HEK293T (cell line): ENCODE measurements around the gene FGFR4.

ENCODE experiments used
- CTCF ChIA-PET: fragments of 350-600 bp; formaldehyde crosslinking; extraction: SDS; loops from one replicate; lab custom pipeline; 2021; ENCODE audit warnings: antibody characterized with exemption, inconsistent platforms; lab: Yijun Ruan, JAX
- POLR2A ChIA-PET: fragments of 350-600 bp; formaldehyde crosslinking; extraction: SDS; loops from one replicate; lab custom pipeline; 2020; ENCODE audit warnings: antibody characterized with exemption, inconsistent platforms; lab: Yijun Ruan, JAX
- DNase-seq: peaks from one replicate; pipeline ENCODE4 v3.0.0; 2012; ENCODE audit warnings: mixed read lengths; ENCODE audit errors: extremely low spot score
- ARNT ChIP-seq: fragments of 450-650 bp; IDR thresholded peaks from 2 replicates; pipeline ENCODE4 v1.6.1; 2017; ENCODE audit warnings: mild to moderate bottlenecking
- BHLHE40 ChIP-seq: fragments of 450-650 bp; IDR thresholded peaks from 2 replicates; pipeline ENCODE4 v1.6.1; 2016; ENCODE audit warnings: mild to moderate bottlenecking, moderate library complexity, borderline replicate concordance
- CTBP1 ChIP-seq: fragments of 450-650 bp; IDR thresholded peaks from 2 replicates; pipeline ENCODE4 v1.6.1; 2016; ENCODE audit warnings: borderline replicate concordance
- ELF4 ChIP-seq: fragments of 450-650 bp; IDR thresholded peaks from 2 replicates; pipeline ENCODE4 v1.6.1; 2017; ENCODE audit warnings: antibody characterized with exemption
- FOXA1 ChIP-seq: fragments of 450-650 bp; IDR thresholded peaks from 2 replicates; pipeline ENCODE4 v1.6.1; 2016; ENCODE audit warnings: mild to moderate bottlenecking
- FOXK2 ChIP-seq: fragments of 450-650 bp; IDR thresholded peaks from 2 replicates; pipeline ENCODE4 v1.6.1; 2016; ENCODE audit warnings: mild to moderate bottlenecking
- FOXM1 ChIP-seq: fragments of 450-650 bp; IDR thresholded peaks from 2 replicates; pipeline ENCODE4 v1.6.1; 2017; ENCODE audit warnings: mild to moderate bottlenecking, borderline replicate concordance
- HDGF ChIP-seq: fragments of 450-650 bp; IDR thresholded peaks from 2 replicates; pipeline ENCODE4 v1.6.1; 2017; ENCODE audit warnings: antibody characterized with exemption, borderline replicate concordance
- L3MBTL2 ChIP-seq: fragments of 450-650 bp; conservative IDR thresholded peaks from 2 replicates; pipeline ENCODE4 v1.6.1; 2016; ENCODE audit warnings: mild to moderate bottlenecking
- LEF1 ChIP-seq: fragments of 450-650 bp; IDR thresholded peaks from 2 replicates; pipeline ENCODE4 v1.6.1; 2017; ENCODE audit warnings: mild to moderate bottlenecking, borderline replicate concordance
- NFRKB ChIP-seq: fragments of 450-650 bp; IDR thresholded peaks from 2 replicates; pipeline ENCODE4 v1.6.1; 2016; ENCODE audit warnings: mild to moderate bottlenecking, moderate library complexity
- PKNOX1 ChIP-seq: fragments of 450-650 bp; IDR thresholded peaks from 2 replicates; pipeline ENCODE4 v1.6.1; 2016
- SP1 ChIP-seq: fragments of 450-650 bp; IDR thresholded peaks from 2 replicates; pipeline ENCODE4 v1.6.1; 2017
- SUZ12 ChIP-seq: fragments of 450-650 bp; IDR thresholded peaks from 2 replicates; pipeline ENCODE4 v1.6.1; 2016; ENCODE audit warnings: mild to moderate bottlenecking
- TARDBP ChIP-seq: fragments of 450-650 bp; IDR thresholded peaks from 2 replicates; pipeline ENCODE4 v1.6.1; 2016
- ZNF384 ChIP-seq: fragments of 450-650 bp; IDR thresholded peaks from 2 replicates; pipeline ENCODE4 v1.6.1; 2016

The FGFR4 gene

GRCh38 chr5:177131019-177131320 is 44.3 kb downstream of the FGFR4 start:
- no peak for DNase-seq
- peak; percentile 82 for TF ChIP-seq PKNOX1
- TF ChIP-seq BHLHE40, result no peak
- CTCF ChIA-PET, result no interaction called here
- POLR2A ChIA-PET, result no interaction called here

DNA sequence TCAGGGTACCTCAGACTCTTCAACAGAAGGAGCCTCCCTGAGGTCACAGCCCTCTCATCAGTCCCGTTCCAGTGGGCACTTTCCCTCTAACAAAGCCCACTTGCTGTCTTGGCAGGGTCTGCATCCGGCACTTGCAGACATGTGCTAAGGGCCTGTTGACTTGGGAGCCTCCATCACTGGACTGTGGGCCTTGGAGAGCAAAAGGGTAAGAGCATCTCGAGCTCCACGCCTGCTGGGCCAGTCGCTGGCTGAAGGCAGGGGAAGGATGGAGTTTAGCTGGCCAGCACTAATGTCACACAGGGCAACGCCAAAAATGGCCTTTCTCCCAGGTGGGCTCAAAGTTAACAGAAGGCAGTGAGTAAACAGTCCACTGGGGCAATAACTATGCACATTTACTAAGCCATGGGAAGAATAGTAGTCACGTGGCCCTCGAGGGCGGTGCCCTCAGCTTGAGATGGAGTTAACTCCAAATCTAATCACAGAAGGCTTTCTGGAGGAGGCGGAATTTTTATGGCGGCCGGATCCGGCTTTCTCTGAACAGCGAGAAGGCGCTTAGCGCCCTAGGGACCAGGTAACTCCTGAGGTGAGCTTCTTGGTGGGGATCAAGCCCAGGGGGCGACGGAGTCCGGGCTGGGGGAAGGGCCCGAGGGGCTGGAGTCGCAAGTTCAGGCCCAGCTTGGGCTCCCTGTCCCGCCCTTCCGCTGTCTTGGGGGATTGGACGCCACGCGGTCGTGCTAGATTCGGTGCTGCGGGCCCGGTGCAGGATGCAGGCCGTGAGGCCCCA is 44.8 kb downstream of the FGFR4 start:
- CTCF ChIA-PET, result no interaction called here
- DNase-seq, result no peak
- no peak for TF ChIP-seq NFRKB
- no peak for TF ChIP-seq HDGF
- TF ChIP-seq TARDBP, result no peak
- TF ChIP-seq ZNF384, result no peak
- no peak for TF ChIP-seq CTBP1
- TF ChIP-seq LEF1, result no peak
- no peak for TF ChIP-seq FOXK2
- no peak for TF ChIP-seq ARNT
- TF ChIP-seq FOXA1, result no peak
- TF ChIP-seq SUZ12, result no peak
- no peak for TF ChIP-seq PKNOX1
- no peak for TF ChIP-seq ELF4
- TF ChIP-seq SP1, result no peak
- POLR2A ChIA-PET, result interaction anchor here (0.6 kb wide), 1 partner anchor 13 kb away, joined by 3 read pairs; no protein-coding TSS in a partner anchor

DNA sequence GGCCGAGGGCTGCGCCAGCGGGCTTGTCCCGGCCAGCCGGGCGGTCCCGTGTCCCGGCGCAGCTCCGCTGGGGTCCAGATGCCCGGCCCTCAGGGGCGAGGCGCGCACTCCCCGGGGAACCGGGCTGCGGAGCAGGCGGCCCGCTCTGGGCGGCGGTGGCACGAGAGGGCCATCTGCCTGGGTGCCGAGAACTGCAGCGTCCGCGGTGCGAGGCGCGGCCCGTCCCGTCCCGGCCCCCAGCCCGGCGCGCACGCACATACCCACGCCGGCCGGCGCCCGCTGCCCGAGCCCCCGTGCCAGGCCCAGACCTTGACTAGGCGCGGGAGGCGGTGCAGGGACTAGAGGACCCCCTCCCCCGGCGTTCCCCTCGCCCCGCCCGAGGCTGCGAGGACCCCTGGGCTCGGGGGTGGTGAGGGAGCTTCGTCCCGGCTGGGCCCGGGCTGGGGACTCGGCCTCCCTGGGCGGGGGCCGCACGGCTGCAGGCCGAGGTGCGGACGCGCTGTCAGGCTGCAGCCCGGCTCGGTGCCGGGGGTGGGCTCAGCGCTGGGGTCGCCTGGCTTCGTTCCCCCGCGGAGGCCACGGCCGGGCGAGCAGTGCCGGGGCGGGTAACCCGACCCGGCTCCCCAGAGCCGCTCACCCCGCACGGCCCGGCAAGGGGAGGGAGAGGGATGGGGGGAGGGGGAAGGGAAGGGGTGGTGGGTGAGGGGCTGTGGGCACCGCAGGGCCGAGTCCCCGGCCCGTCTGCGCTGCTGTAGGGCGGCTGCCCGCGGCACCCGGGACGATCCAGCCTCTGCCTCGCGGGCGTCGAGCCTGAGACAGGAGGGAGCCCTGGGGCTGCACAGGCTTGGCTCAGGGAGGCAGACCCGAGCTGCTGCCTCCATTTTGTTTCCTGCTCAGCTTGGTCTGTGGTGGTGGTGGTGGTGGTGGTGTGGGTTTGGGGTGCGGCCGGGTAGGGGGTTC is 45.7 kb downstream of the FGFR4 start:
- TF ChIP-seq L3MBTL2, result no peak
- TF ChIP-seq SUZ12, result no peak
- no peak for TF ChIP-seq SP1
- no peak for TF ChIP-seq FOXM1
- TF ChIP-seq LEF1, result no peak
- no peak for TF ChIP-seq TARDBP
- TF ChIP-seq FOXA1, result no peak
- no peak for TF ChIP-seq ELF4
- TF ChIP-seq HDGF, result no peak
- TF ChIP-seq FOXK2, result no peak
- TF ChIP-seq NFRKB, result no peak
- no peak for TF ChIP-seq PKNOX1
- TF ChIP-seq ARNT, result no peak
- no peak for TF ChIP-seq ZNF384
- TF ChIP-seq CTBP1, result no peak
- TF ChIP-seq BHLHE40, result no peak
- no peak for DNase-seq
- POLR2A ChIA-PET, result interaction anchor here (0.6 kb wide), 1 partner anchor 13 kb away, joined by 3 read pairs; no protein-coding TSS in a partner anchor
- CTCF ChIA-PET, result no interaction called here

DNA sequence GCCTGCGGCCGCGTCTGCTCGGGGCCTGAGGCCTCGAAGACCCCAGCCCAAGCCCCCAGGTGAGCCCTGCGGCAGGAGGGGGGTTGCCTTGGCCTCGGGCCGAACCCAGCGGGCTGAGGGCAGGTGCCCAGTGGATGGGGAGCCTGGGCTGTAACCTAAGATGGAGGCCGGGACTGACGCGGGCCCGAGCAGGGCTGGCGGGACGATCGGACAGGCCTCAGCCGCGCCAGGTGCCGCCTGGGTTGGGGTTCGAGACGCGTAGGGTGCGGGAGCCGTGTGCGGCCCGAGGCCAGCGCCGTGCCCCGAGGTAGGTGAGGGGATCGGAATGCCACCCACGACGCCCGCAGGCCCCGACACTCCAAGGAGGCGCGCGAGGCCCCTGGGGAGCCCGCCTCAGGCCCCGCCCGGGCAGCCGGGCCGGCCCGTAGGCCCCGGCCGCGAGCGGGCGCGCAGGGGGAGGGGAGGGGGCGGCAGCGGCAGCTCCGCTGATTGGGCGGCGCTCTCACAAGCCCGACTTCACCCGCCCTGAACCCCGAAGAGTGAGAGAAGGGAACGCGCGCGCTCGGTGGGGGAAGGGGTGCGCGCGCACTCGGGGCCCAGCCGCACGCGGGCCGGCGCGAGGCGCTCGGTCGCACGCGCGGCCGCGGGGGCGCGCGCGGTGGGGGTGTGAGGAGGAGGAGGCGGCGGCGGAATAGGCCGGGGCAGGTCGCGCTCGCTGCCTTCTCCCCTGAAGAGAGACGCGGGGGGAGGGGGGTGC is 46.6 kb downstream of the FGFR4 start, which contains the start of gene NSD1:
Gene NSD1 (plus strand): TSS at position 678 of the 757 bp plus-strand sequence. CDS start 1,331 bp downstream, outside the sequence.
- POLR2A ChIA-PET, result interaction anchor here (1.5 kb wide), 1 partner anchor 9 kb away, joined by 5 read pairs; no protein-coding TSS in a partner anchor
- DNase-seq, result peak; percentile 87
- TF ChIP-seq HDGF, result 0 out of 2 replicates have a peak, but pooled peaks have one; percentile 89
- peak; percentile 63 for TF ChIP-seq ARNT
- TF ChIP-seq FOXM1, result peak; percentile 78
- peak; percentile 75; the same call in 1 of the 2 replicates for TF ChIP-seq LEF1
- TF ChIP-seq L3MBTL2, result no peak
- no peak for TF ChIP-seq ZNF384
- CTCF ChIA-PET, result no interaction called here

DNA sequence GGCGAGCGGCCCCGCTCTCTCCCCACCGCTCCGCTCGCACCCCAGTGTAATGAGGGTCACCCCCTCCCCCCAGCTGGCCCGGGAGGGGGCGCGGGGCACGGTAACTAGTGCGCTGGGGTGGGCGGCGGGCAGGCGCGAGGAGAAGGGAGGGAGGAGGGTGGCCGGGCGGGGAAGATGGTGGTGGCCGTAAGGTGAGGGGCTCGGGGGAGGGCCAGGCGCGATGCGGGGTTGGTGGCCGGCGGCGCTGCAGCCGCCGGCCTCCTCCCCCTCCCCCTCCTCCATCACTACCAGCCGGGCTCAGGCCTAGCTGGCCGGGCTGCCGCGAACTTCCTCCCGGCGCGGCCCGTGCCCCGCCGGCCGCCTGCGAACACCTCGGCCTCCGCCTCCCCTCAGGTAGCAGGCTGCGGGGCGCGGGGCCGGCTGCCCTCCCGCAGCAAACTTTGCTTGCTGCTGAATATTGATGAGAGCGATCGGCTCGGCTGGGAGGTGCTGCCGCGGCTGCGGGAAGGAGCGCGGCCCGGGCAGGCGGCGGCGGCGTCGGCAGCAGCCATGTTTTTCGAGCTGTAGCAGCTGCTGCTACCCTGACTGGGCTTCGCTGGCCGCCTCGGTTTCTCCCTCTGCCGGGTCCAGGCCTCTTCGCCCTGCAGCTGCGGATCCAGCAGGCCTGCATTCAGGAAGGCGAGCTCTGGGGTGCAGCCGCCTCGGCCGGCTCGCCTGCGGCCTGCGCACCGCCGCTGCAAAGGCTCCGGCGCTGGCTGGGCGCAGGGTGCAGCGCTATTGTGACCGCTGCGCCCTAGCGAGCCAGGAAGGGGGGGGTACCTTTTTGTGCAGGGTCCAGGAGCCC is 47.4 kb downstream of the FGFR4 start:
- ChIA-PET POLR2A (interaction anchor here (1.5 kb wide), 1 partner anchor 9 kb away, joined by 5 read pairs; no protein-coding TSS in a partner anchor), CTCF (no interaction called here)
- TF ChIP-seq L3MBTL2 (no peak), ZNF384 (no peak), ELF4 (no peak), ARNT (no peak), BHLHE40 (no peak), FOXA1 (no peak), TARDBP (no peak), FOXM1 (no peak), CTBP1 (no peak), HDGF (no peak), PKNOX1 (no peak), SUZ12 (no peak), SP1 (no peak), FOXK2 (no peak)
- DNase-seq, result peak; percentile 74
